Neuronal stem cell (in vitro differentiated cells): ENCODE data around the gene STOML1.

Experiments used
- DNase-seq: peaks from one replicate; pipeline ENCODE4 v3.0.0-alpha.2; 2013; ENCODE audit warnings: low spot score
- H2AFZ ChIP-seq: one replicate; pipeline ENCODE4 v1.6.1; 2013; ENCODE audit warnings: mild to moderate bottlenecking, low read length, inconsistent platforms
- H2AK5ac ChIP-seq: 2 replicates; pipeline ENCODE4 v1.6.1; 2013; ENCODE audit warnings: low read depth, mild to moderate bottlenecking, inconsistent platforms, low read length, moderate library complexity, mixed read lengths
- H2BK120ac ChIP-seq: 2 replicates; pipeline ENCODE4 v1.6.1; 2013; ENCODE audit warnings: low read depth, mild to moderate bottlenecking, inconsistent platforms, low read length, moderate library complexity, mixed read lengths
- H2BK12ac ChIP-seq: one replicate; pipeline ENCODE4 v1.6.1; 2013; ENCODE audit warnings: low read length, inconsistent platforms
- H2BK15ac ChIP-seq: 2 replicates; pipeline ENCODE4 v1.6.1; 2013; ENCODE audit warnings: mild to moderate bottlenecking, low read length, inconsistent platforms, mixed read lengths
- H2BK5ac ChIP-seq: one replicate; pipeline ENCODE4 v1.6.1; 2013; ENCODE audit warnings: inconsistent platforms, mild to moderate bottlenecking, low read length, moderate library complexity
- H3K14ac ChIP-seq: one replicate; pipeline ENCODE4 v1.6.1; 2013; ENCODE audit warnings: low read length, inconsistent platforms
- H3K18ac ChIP-seq: 2 replicates; pipeline ENCODE4 v1.6.1; 2013; ENCODE audit warnings: low read length, inconsistent platforms
- H3K23ac ChIP-seq: 2 replicates; pipeline ENCODE4 v1.6.1; 2013; ENCODE audit warnings: low read depth, mild to moderate bottlenecking, mixed read lengths, low read length, inconsistent platforms; ENCODE audit not compliant: poor library complexity
- H3K27ac ChIP-seq: replicated peaks from 3 replicates; pipeline ENCODE4 v1.5.1; 2013; ENCODE audit warnings: low read length, inconsistent platforms
- H3K27me3 ChIP-seq, 3 experiments: 2 replicates each; pipeline ENCODE4 v1.6.1; 2013; ENCODE audit warnings: low read length in 3 of 3, mild to moderate bottlenecking in 2 of 3, inconsistent platforms in 1 of 3, low read depth in 1 of 3, mixed read lengths in 1 of 3, moderate library complexity in 1 of 3; ENCODE audit not compliant: control insufficient read depth in 3 of 3, insufficient read depth in 3 of 3
- H3K36me3 ChIP-seq, 2 donors: replicated peaks in 1 of 2; 2 replicates each; pipeline ENCODE4 v1.6.1; 2013; ENCODE audit warnings: low read length in 2 of 2; ENCODE audit not compliant: control insufficient read depth in 2 of 2, insufficient read depth in 2 of 2
- H3K4ac ChIP-seq: 2 replicates; pipeline ENCODE4 v1.6.1; 2013; ENCODE audit warnings: inconsistent platforms, mild to moderate bottlenecking, low read length, moderate library complexity
- H3K4me1 ChIP-seq, 2 donors: 1 replicate in 1 of 2; 2 replicates in 1 of 2; pipeline ENCODE4 v1.6.1; 2013; ENCODE audit warnings: low read length in 2 of 2, low read depth in 1 of 2; ENCODE audit not compliant: control insufficient read depth in 2 of 2, insufficient read depth in 1 of 2
- H3K4me2 ChIP-seq: one replicate; pipeline ENCODE4 v1.6.1; 2013; ENCODE audit warnings: mild to moderate bottlenecking, low read length, inconsistent platforms; ENCODE audit not compliant: insufficient read depth, poor library complexity, severe bottlenecking
- H3K4me3 ChIP-seq, 2 donors: 2 replicates each; pipeline ENCODE4 v1.5.1; 2013; ENCODE audit warnings: low read length in 2 of 2, mild to moderate bottlenecking in 2 of 2, inconsistent platforms in 1 of 2, moderate library complexity in 1 of 2
- H3K79me1 ChIP-seq: one replicate; pipeline ENCODE4 v1.6.1; 2013; ENCODE audit warnings: low read depth, mild to moderate bottlenecking, inconsistent platforms, low read length, moderate library complexity
- H3K9ac ChIP-seq: one replicate; pipeline ENCODE4 v1.6.1; 2013; ENCODE audit warnings: mild to moderate bottlenecking, low read depth, low read length, inconsistent platforms; ENCODE audit not compliant: poor library complexity
- H3K9me3 ChIP-seq, 2 donors: replicated peaks in 1 of 2; 2 replicates each; pipeline versions ENCODE3 to v1.6.1; 2013; ENCODE audit warnings: low read length in 2 of 2, mild to moderate bottlenecking in 2 of 2, inconsistent platforms in 1 of 2, low read depth in 1 of 2, mixed read lengths in 1 of 2, moderate library complexity in 1 of 2; ENCODE audit not compliant: control insufficient read depth in 2 of 2, insufficient read depth in 1 of 2
- H4K8ac ChIP-seq: one replicate; pipeline ENCODE4 v1.6.1; 2013; ENCODE audit warnings: low read depth, mild to moderate bottlenecking, inconsistent platforms, low read length, moderate library complexity
- H4K91ac ChIP-seq: one replicate; pipeline ENCODE4 v1.6.1; 2013; ENCODE audit warnings: low read length, low read depth, mild to moderate bottlenecking, inconsistent platforms; ENCODE audit not compliant: poor library complexity
- WGBS, 2 donors: extraction: QIAGEN DNeasy Blood & Tissue Kit; methylation state at CpG; one replicate each; pipeline ENCODE4 v1.1.7; 2013; ENCODE audit warnings: missing lambda C conversion rate in 2 of 2, mixed read lengths in 1 of 2; ENCODE audit not compliant: insufficient read length in 2 of 2, insufficient replicate concordance in 1 of 2; ENCODE audit errors: extremely low coverage in 2 of 2; 5-methylcytosine and 5-hydroxymethylcytosine counted together

Gene STOML1

DNA sequence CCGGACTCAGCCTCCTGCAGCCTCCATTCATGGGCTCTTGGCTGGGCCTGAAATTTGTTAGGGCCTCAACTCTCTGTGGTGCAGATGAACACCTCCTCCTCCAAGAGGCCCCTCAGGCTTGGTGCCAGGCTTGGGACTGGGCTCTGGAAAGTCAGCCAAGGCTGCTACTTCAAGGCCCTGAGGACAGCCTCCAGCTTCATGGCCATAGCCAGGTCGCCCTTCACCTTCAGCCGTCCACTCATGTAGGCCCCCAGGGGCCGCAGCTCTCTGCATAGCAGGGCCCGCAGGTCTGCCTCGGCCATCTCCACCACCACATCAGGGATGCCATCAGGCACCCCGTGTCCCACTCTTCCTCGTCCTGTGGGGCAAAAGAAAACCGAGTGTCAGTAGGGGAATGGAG, 8.3 kb downstream of the STOML1 start:
- Histone ChIP-seq H2AFZ (no peak overlapping the region), H3K27ac (no peak overlapping the region), H3K9ac (peak overlapping the region; percentile 24), H4K91ac (no peak overlapping the region), H2BK5ac (no peak overlapping the region), H2BK12ac (no peak overlapping the region), H3K4me3 (no peak overlapping the region), H3K9me3 (no peaks in the 10 kb centered on the region), H2AK5ac (peak overlapping the region; percentile 42), H2BK120ac (no peak overlapping the region), H3K4ac (no peak overlapping the region), H3K4me1 (peaks cover 3 to 5% of the 10 kb centered on the region in 2 donors), H3K36me3 (peaks cover 0 to 4% of the 10 kb centered on the region in 2 donors), H4K8ac (no peak overlapping the region), H3K14ac (peak overlapping the region; percentile 10), H3K23ac (no peak overlapping the region), H2BK15ac (no peak overlapping the region), H3K4me2 (no peak overlapping the region), H3K79me1 (no peaks in the 10 kb centered on the region), H3K18ac (no peak overlapping the region), H3K27me3 (peaks cover 0 to 3% (median 0%) of the 10 kb centered on the region in 3 experiments)
- no peak for DNase-seq
- WGBS, 2 donors, result no CpG with 5 or more reads among the region's 9 CpGs

DNA sequence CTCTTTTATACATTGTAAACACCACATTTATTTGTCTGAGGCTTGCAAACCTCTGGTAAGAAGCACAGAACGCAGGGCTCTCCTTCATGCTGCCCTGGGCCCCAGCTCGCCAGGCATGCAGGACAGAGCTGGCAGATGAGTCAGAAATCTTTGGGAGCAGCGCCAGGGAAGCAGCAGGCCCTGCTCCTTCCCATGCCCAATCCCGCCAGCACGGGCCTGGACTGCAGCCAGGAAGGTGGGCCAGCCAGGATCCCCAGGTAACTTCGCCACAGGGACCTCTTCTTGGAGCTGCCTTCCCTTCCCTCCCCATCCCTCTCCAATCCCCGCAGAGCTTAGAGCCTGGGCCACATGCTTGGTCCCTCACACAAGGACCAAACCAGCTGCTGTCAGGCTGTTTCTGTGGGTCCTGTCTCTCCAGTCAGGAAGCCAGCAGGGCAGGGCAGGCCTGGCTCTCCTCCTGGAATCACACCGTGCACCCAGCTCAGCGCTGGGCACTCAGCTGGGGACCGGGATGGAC, 8.8 kb downstream of the STOML1 start:
- peaks cover 0 to 4% of the 10 kb centered on the region in 2 donors for H3K36me3 ChIP-seq
- no peak overlapping the region for H2BK15ac ChIP-seq
- H3K27me3 ChIP-seq, result peaks cover 0 to 7% (median 0%) of the 10 kb centered on the region in 3 experiments
- H3K18ac ChIP-seq, result no peak overlapping the region
- H4K91ac ChIP-seq, result no peak overlapping the region
- H2AFZ ChIP-seq, result no peak overlapping the region
- H3K9me3 ChIP-seq, result no peaks in the 10 kb centered on the region
- H3K4me2 ChIP-seq, result no peak overlapping the region
- no CpG with 5 or more reads among the region's 10 CpGs for WGBS, 2 donors
- no peak overlapping the region for H2BK120ac ChIP-seq
- no peaks in the 10 kb centered on the region for H3K79me1 ChIP-seq
- no peak overlapping the region for H2BK5ac ChIP-seq
- no peak overlapping the region for H3K4me3 ChIP-seq
- H2BK12ac ChIP-seq, result peak overlapping the region; percentile 14
- H4K8ac ChIP-seq, result no peak overlapping the region
- peak overlapping the region; percentile 42 for H2AK5ac ChIP-seq
- H3K4ac ChIP-seq, result no peak overlapping the region
- H3K14ac ChIP-seq, result peak overlapping the region; percentile 4
- H3K23ac ChIP-seq, result no peak overlapping the region
- no peak for DNase-seq
- no peak overlapping the region for H3K27ac ChIP-seq
- H3K9ac ChIP-seq, result peak overlapping the region; percentile 24
- H3K4me1 ChIP-seq, result peaks cover 3 to 5% of the 10 kb centered on the region in 2 donors

DNA sequence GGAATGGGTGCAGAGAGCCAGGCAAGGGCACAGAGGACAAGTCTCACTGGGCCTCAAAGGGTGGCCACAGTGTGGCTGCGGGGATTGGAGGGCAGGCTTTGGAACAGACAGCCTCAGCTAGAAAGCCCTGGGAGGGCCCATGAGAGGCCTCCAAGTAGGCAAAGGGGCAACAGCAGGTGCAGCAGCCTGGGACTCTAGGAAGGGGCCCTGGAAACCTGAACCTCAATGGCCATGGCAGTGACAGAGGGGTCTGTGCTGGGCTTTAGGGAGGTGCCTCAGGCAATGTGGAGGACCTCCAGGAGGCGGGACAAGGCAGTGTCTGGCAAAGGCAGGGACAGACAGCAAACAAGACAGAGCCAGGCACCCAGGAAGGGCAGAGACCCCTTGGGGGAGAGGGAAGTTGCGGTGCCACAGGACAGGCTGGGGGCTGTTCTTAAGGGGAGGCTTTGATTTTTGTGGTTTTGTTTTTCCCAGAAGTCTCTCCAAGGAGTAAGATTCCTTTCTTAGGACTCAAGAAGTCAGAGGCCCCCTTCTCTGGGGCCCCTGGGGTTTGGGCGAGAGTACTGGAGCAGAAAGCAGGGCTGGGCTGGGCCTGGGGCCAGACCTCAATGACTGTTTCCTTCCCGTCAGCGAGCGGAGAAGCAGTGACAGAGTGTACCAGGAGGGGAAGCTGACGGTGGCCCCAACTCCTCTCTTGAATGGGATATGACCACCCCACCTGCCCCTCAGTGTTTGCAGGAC, 9.7 kb downstream of the STOML1 start:
- H3K18ac ChIP-seq, result no peak overlapping the region
- no peak overlapping the region for H3K4me2 ChIP-seq
- no peak for DNase-seq
- no peak overlapping the region for H3K4me3 ChIP-seq
- H3K9ac ChIP-seq, result no peak overlapping the region
- no peak overlapping the region for H2BK5ac ChIP-seq
- peaks cover 3 to 5% of the 10 kb centered on the region in 2 donors for H3K4me1 ChIP-seq
- H3K36me3 ChIP-seq, result peaks cover 0 to 4% of the 10 kb centered on the region in 2 donors
- H3K4ac ChIP-seq, result no peak overlapping the region
- no CpG with 5 or more reads among the region's 8 CpGs for WGBS, 2 donors
- peak overlapping the region; percentile 55 for H2AFZ ChIP-seq
- no peaks in the 10 kb centered on the region for H3K9me3 ChIP-seq
- H2BK12ac ChIP-seq, result no peak overlapping the region
- no peak overlapping the region for H2BK15ac ChIP-seq
- no peak overlapping the region for H3K27ac ChIP-seq
- H2AK5ac ChIP-seq, result no peak overlapping the region
- no peak overlapping the region for H3K14ac ChIP-seq
- peaks cover 0 to 7% (median 0%) of the 10 kb centered on the region in 3 experiments for H3K27me3 ChIP-seq
- no peak overlapping the region for H3K23ac ChIP-seq
- H3K79me1 ChIP-seq, result no peaks in the 10 kb centered on the region
- H2BK120ac ChIP-seq, result no peak overlapping the region
- H4K91ac ChIP-seq, result no peak overlapping the region
- no peak overlapping the region for H4K8ac ChIP-seq

DNA sequence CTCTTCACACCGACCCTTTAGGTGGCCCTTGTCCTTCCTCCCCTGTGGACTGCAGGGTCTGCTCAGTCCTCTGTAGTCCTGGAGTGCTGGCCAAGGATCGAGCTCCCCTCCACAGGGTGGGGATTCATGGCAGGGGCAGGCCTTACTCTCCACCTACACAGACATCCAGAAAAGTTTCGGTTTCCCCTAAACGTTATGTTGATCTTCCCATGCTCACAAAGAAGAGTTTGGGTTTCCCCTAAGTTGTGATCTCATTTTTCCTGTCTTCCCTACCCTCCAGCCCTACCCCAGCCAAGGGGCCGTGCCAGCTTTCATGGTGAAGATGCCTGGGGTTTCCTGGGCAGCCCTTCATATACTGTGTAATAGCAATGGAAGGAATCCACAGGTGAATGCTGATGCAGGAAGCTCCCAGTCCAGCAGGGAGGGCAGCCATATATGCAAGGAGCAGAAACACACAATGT, 10.3 kb downstream of the STOML1 start:
- Histone ChIP-seq H4K8ac (no peak overlapping the region), H2BK5ac (no peak overlapping the region), H3K9me3 (no peaks in the 10 kb centered on the region), H3K27ac (no peak overlapping the region), H2BK12ac (no peak overlapping the region), H3K79me1 (no peaks in the 10 kb centered on the region), H3K4me3 (no peak overlapping the region), H3K27me3 (peaks cover 0 to 11% (median 0%) of the 10 kb centered on the region in 3 experiments), H3K18ac (no peak overlapping the region), H3K36me3 (peaks cover 0 to 4% of the 10 kb centered on the region in 2 donors), H2BK15ac (no peak overlapping the region), H3K9ac (no peak overlapping the region), H2AK5ac (no peak overlapping the region), H2AFZ (peak overlapping the region; percentile 55), H3K4ac (no peak overlapping the region), H3K23ac (no peak overlapping the region), H3K14ac (no peak overlapping the region), H3K4me2 (no peak overlapping the region), H2BK120ac (no peak overlapping the region), H4K91ac (no peak overlapping the region), H3K4me1 (peaks cover 3 to 5% of the 10 kb centered on the region in 2 donors)
- DNase-seq, result no peak
- WGBS, 2 donors, result no CpG with 5 or more reads among the region's 5 CpGs
